Stimulated activated CD4-positive, alpha-beta T cell treated with anti-CD3 and anti-CD28 coated beads, Interleukin-4, amount 100 ng/mL, for 48 hours (primary cell): ENCODE data around the gene ZNF135.

Experiments
- DNase-seq, 2 donors: peaks; one replicate each; pipeline ENCODE4 v3.0.0-alpha.2; 2020; ENCODE audit warnings: low read depth in 2 of 2

Gene ZNF135

GRCh38 chr19:58059003-58059670, at the start of gene ZNF135:
Gene ZNF135, plus strand, starts transcription at chr19:58059282. Its CDS starts 721 bp downstream, at chr19:58060003.
- peak; percentile 33 to 42 for DNase-seq

- DNase-seq: no peak
These were observed 49.8 kb upstream of the ZNF135 start for GRCh38 chr19:58009301-58009665.

GRCh38 chr19:58009666-58010301, 49.3 kb upstream of the ZNF135 start:
- DNase-seq: peak; percentile 26 to 56

GRCh38 chr19:58010507-58010906, 48.6 kb upstream of the ZNF135 start:
- no peak for DNase-seq

- DNase-seq: no peak
These were observed 44.9 kb upstream of the ZNF135 start for GRCh38 chr19:58014141-58014540.

- no peak for DNase-seq
These were observed 39.0 kb upstream of the ZNF135 start for GRCh38 chr19:58020129-58020528.

- no peak for DNase-seq
These were observed 37.4 kb upstream of the ZNF135 start for GRCh38 chr19:58021541-58022282.

GRCh38 chr19:58022283-58022660, 36.8 kb upstream of the ZNF135 start:
- no peak for DNase-seq

- no peak for DNase-seq
These were observed 34.4 kb upstream of the ZNF135 start for GRCh38 chr19:58024661-58025060.

GRCh38 chr19:58033741-58034476, 25.2 kb upstream of the ZNF135 start, which contains the start of gene ZSCAN1:
Gene ZSCAN1, plus strand, starts transcription at chr19:58034025. Its CDS starts 3,812 bp downstream, at chr19:58037837.
- peak in 1 of 2 donors; percentile 27 for DNase-seq

GRCh38 chr19:58034477-58034793, 24.6 kb upstream of the ZNF135 start:
- no peak for DNase-seq

GRCh38 chr19:58035863-58036262, 23.2 kb upstream of the ZNF135 start:
- DNase-seq: no peak

- no peak for DNase-seq
These were observed 21.0 kb upstream of the ZNF135 start for GRCh38 chr19:58037927-58038687.

- DNase-seq: no peak
These were observed 20.3 kb upstream of the ZNF135 start for GRCh38 chr19:58038688-58039204.

- no peak for DNase-seq
These were observed 18.1 kb upstream of the ZNF135 start for GRCh38 chr19:58040751-58041525.

GRCh38 chr19:58042495-58043340, 16.4 kb upstream of the ZNF135 start:
- DNase-seq: no peak

- DNase-seq: no peak
These were observed 14.7 kb upstream of the ZNF135 start for GRCh38 chr19:58044391-58044790.

GRCh38 chr19:58044886-58045285, 14.2 kb upstream of the ZNF135 start:
- no peak for DNase-seq

GRCh38 chr19:58045411-58046050, 13.6 kb upstream of the ZNF135 start:
- DNase-seq: no peak
